Nucleus accumbens (tissue), 56 donors: Measurements from ENCODE around the gene SLC2A9.

Experiments used
- DNase-seq, 56 donors: peaks; one replicate each; lab custom pipeline; 2025; lab: John Stamatoyannopoulos, UW

SLC2A9 gene

GRCh38 chr4:10020871-10021652 lies at the start of gene SLC2A9:
TSS of gene SLC2A9 (minus strand) at chr4:10021497. CDS start at chr4:10021429, 68 bp downstream.
- peak in 1 of 56 donors; percentile 19 for DNase-seq

DNA sequence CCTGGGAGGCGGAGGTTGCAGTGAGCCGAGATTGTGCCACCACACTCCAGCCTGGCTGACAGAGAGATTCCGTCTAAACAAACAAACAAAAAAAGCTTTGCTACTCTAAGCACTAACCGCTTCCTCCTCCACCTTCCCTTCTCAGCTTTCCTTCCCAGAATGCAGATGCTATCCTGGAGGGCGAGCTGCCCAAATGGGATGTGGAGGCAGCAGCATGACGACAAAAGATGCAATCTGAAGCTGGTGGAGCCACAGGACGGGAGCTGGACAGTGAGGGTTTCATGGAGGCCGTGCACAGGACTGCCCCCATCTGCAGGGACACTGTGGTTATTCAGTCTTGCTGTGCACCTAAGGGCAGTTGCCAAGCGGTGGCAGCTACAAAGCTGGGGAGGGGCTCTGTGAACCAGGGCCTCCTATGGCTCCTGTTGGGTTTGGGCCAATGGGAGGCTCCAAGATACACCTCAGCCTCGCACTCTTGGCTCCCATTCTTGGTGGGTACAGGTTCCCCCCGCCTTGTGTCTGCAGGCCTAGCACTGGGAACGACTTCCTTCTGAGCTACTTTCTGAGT lies 47.9 kb upstream of the SLC2A9 start:
- no peak for DNase-seq

DNA sequence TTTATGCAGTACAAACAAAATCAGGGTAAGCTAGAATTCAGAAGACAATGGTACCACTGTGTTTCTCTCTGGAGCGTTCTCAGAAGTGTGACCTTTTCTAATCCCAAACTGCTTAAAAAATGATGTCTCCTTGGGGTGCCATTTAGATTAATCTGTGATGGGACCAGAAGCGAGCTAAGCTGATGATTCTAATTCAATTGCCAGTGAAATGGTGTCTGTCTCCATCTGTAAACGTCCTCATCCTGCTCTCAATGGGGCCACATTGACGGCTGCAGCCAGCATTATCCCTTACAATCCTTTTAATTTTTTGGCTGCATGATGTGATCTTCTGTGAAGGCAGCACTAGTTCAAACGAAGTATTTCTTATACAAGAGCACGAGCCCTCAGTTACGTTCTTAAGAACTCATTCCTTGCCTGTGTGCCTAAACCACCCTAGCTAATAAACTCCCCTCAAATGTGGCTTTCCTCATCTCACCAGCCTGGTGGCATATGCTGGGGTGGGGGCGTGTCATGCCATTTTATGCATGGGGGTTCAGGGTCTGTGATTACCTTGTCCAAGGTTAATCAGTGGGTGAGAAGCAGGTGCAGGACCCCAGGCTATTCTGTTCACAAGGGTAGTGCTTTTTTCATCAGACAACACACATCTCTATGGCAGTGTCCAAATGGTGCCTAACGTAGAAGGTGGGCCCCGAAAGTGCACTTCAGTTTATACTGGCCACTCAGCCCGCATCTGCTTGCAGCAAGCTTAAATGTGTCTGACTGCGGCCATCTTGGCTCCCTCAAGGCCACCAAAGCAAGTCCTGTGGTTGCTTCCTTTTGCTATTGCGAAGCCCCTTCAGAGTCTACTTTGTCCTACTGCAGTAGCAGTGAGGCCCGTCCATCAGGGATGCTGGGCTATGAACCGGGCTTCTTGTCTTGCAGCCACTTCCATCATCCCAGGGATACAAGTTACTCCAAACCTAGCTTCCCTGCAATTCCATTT lies 45.7 kb upstream of the SLC2A9 start:
- no peak for DNase-seq

- no peak for DNase-seq
Observed at GRCh38 chr4:10066206-10066605, 44.9 kb upstream of the SLC2A9 start.

DNA sequence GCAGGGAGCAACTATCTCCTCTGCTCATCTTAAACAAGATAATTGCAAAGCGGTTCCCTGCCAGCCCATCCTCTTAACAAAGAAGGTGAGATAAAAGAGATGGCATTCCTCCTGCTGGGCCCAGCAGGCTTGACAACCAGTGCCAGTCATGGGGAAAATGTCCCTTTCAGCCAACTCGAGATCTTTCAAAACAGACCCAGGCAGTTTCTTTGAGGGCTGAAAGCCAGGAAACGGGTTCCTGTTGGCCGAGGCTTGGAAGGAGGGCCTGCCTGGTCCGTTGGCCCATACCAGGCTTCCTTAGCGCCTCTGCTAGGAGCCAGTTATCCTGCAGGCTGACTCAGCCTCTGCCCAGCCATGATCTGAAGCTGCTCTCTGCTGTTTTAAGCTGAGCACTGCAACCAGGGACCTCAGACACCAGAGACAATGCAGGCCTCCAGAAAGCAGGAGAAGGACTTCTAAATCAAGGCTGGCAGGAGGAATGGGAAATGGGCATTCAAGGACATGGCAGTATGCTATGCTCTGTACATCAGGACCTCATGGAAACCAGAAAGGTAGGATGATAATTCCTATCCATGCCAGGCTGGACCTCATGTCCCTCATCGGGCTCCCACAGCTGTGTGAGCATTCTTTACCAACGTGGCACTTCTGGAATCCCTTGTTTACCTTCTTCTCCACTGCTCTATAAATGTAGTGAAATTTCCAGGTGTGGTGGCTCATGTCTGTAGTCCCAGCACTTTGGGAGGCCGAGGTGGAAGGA lies 42.4 kb upstream of the SLC2A9 start:
- peak; percentile 13 to 86 (median 65) for DNase-seq

- DNase-seq = no peak
Observed at GRCh38 chr4:10061650-10062415, 40.5 kb upstream of the SLC2A9 start.

GRCh38 chr4:10058371-10058770 lies 37.1 kb upstream of the SLC2A9 start:
- DNase-seq = no peak

DNA sequence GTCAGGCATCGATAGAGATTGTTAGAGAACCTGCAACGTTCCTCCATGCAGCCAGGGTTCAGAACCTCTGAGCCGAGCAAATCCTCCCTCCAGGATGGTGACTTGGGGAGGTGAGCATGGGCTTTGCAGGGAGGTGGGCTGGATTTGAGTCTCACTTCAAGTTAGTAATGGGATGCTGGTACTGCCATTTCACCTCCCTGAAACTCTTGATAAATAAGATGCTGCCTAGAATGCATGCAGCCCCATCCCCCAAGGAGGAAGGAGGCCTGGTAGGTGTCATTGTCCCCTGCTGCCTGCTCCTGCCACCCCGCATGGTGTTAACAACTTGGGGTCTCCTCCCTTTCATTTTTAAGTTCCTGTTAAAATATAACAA lies 35.7 kb upstream of the SLC2A9 start:
- no peak for DNase-seq

- DNase-seq = no peak
Observed at GRCh38 chr4:10056334-10057022, 35.2 kb upstream of the SLC2A9 start.

GRCh38 chr4:10055871-10056270 lies 34.6 kb upstream of the SLC2A9 start:
- no peak for DNase-seq

DNA sequence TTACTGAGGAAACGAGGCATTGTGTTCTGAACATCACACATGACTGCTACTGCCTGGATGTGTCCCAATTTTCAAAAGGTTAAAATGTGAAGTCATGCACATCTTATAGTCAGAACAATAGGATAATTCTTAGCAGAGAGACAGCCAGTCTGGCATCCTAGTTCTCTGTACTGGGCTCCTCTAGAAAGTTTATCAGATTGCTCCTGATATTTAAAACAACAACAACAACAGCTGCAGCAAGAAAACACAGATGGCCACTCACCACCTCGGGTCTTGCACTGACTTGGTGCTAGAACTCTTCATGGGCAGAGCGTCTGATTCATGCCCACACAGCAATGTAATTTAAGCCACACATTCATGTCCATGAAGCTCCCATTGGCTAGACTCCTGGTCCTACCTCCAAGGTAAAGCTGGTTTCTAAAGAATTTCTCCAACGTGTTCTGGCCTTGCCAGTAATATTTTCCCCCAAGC lies 33.3 kb upstream of the SLC2A9 start:
- DNase-seq = no peak

GRCh38 chr4:10053635-10054453 lies 32.5 kb upstream of the SLC2A9 start:
- DNase-seq = no peak

GRCh38 chr4:10051517-10052135 lies 30.3 kb upstream of the SLC2A9 start:
- DNase-seq = no peak

- no peak for DNase-seq
Observed at GRCh38 chr4:10050721-10051120, 29.4 kb upstream of the SLC2A9 start.

DNA sequence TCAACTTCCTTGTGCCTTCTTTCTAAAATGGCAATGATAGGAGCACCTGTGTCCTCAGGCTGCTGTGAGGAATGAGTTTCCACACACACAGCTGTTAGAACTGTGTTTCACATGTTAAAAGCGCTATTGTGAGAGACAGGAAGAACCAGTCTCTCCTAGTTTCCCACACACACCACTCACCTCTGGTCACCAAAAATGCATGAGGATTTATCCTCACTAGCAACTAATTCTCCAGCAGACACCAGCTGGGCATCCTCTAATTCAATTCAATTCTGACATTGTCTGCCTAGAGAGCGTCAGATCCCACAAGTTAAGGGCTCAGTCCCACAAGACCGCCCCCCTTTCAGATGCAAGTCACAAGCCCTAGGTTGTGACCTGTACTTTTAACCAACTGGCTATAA lies 29.0 kb upstream of the SLC2A9 start:
- no peak for DNase-seq

- no peak for DNase-seq
Observed at GRCh38 chr4:10048941-10049697, 27.8 kb upstream of the SLC2A9 start.

- DNase-seq = no peak
Observed at GRCh38 chr4:10047967-10048366, 26.7 kb upstream of the SLC2A9 start.
